Measurements from ENCODE around the gene ERI3. TPM values are rescaled to one million over a fixed set of nuclear protein-coding genes. Genes with fewer than 3 reads are reported as not detected.

Gene ERI3
- total RNA-seq, 1 experiment from 2014 or later = 71.4 TPM

DNA sequence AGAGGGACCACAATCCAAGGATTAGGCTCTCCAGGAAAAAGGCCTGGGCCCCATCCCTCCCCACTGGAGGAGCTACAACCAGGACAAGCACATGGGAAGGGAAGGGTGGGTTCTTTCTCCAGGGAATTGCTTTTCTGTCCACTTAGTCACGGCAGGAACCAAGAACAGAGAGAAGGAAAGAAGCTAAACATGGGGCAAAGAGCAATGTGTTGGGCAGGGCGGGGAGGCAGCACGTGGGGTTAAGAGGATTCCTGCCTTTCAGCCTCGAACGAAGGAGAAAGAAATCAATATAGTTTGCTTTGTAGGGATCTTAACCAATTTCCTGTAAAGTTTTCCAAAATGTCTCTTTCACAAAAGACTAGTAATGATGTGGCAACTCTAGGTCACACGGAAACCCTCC, 21.7 kb downstream of the ERI3 start:
- CTCF ChIA-PET = no interaction called here
- BruUV-seq (replicated peaks) = no TSS peak
- no peak overlapping the region for H3K27ac Mint-ChIP-seq (ENCODE audit: unreplicated experiment)

DNA sequence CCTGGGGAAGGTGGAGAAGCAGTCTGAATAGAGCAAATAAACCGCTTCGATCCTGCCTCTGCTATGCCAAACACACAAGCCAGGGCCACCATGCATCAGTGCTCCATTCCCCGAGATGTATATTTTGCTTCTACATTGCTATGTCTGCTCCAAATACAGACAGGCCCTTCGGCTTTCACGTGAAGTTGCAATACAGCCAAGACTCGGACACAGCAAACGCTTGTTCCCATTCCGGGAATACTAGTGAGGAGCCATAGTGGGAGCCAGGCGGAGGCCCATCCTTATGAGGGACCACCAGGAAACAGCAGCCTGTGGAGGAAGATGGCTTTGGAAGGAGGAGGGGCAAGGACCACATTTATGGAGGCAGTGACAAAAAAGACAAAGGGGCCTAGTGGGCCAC, 22.6 kb downstream of the ERI3 start:
- Mint-ChIP-seq H3K27ac (ENCODE audit: unreplicated experiment) (no peak overlapping the region), H3K4me3 (ENCODE audit: low read depth, unreplicated experiment) (no peak overlapping the region), H3K27me3 (ENCODE audit: unreplicated experiment) (no peaks in the 10 kb centered on the region), H3K4me1 (ENCODE audit: low read depth, unreplicated experiment) (peaks cover 77% of the 10 kb centered on the region), H3K36me3 (ENCODE audit: insufficient read depth, unreplicated experiment) (peaks cover 28% of the 10 kb centered on the region), H3K9me3 (ENCODE audit: low read depth, unreplicated experiment) (no peaks in the 10 kb centered on the region)
- no peak for DNase-seq
- intact Hi-C loops (cut with micrococcal nuclease; ENCODE audit: unreplicated experiment) = no loop called here
- TF ChIP-seq, protein P1, sequence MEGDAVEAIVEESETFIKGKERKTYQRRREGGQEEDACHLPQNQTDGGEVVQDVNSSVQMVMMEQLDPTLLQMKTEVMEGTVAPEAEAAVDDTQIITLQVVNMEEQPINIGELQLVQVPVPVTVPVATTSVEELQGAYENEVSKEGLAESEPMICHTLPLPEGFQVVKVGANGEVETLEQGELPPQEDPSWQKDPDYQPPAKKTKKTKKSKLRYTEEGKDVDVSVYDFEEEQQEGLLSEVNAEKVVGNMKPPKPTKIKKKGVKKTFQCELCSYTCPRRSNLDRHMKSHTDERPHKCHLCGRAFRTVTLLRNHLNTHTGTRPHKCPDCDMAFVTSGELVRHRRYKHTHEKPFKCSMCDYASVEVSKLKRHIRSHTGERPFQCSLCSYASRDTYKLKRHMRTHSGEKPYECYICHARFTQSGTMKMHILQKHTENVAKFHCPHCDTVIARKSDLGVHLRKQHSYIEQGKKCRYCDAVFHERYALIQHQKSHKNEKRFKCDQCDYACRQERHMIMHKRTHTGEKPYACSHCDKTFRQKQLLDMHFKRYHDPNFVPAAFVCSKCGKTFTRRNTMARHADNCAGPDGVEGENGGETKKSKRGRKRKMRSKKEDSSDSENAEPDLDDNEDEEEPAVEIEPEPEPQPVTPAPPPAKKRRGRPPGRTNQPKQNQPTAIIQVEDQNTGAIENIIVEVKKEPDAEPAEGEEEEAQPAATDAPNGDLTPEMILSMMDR (IDR thresholded peaks at IDR 0.05; ENCODE audit: unreplicated experiment) = no peak
- no TSS peak for BruUV-seq (replicated peaks)
- CTCF ChIA-PET = interaction anchor here (0.9 kb wide), 1 partner anchor 9 kb away, joined by 3 read pairs; no protein-coding TSS in a partner anchor

More for the DNA sequence above, 21.7 kb downstream of the ERI3 start:
- DNase-seq = no peak
- H3K27me3 Mint-ChIP-seq (ENCODE audit: unreplicated experiment) = no peaks in the 10 kb centered on the region
- H3K36me3 Mint-ChIP-seq (ENCODE audit: insufficient read depth, unreplicated experiment) = peaks cover 24% of the 10 kb centered on the region
- intact Hi-C loops (cut with micrococcal nuclease; ENCODE audit: unreplicated experiment) = no loop called here
- no peak overlapping the region for H3K4me3 Mint-ChIP-seq (ENCODE audit: low read depth, unreplicated experiment)
- peaks cover 2% of the 10 kb centered on the region for H3K9me3 Mint-ChIP-seq (ENCODE audit: low read depth, unreplicated experiment)
- TF ChIP-seq, protein P1 (IDR thresholded peaks at IDR 0.05; ENCODE audit: unreplicated experiment) = no peak
- peaks cover 79% of the 10 kb centered on the region for H3K4me1 Mint-ChIP-seq (ENCODE audit: low read depth, unreplicated experiment)

DNA sequence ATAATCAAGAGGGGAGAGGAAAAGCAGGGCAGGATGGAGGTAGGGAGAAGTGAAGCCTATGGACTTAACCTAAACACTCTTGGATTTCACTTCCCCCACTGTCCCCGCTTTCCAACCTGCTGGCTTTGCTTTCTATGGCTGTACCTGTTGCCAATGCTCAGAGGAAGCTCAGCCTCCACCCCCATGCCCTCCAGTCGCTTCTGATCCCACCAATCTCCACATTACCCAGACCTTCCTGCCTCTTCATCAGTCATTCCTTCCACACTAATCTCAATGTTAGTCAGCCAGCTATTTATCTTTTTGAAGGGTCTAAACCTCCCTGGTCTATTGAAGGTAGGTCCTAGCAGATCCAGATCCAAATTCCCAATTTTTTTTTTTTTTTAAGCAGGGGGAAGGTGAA, 24.1 kb downstream of the ERI3 start:
- no peak overlapping the region for H3K4me3 Mint-ChIP-seq (ENCODE audit: low read depth, unreplicated experiment)
- no peaks in the 10 kb centered on the region for H3K27me3 Mint-ChIP-seq (ENCODE audit: unreplicated experiment)
- TF ChIP-seq, protein P1 (IDR thresholded peaks at IDR 0.05; ENCODE audit: unreplicated experiment) = no peak
- DNase-seq = no peak
- CTCF ChIA-PET = interaction anchor here (0.7 to 0.8 kb wide), 2 partner anchors 23 to 647 kb away, joined by 3 to 5 read pairs; no protein-coding TSS in a partner anchor
- peaks cover 77% of the 10 kb centered on the region for H3K4me1 Mint-ChIP-seq (ENCODE audit: low read depth, unreplicated experiment)
- BruUV-seq (replicated peaks) = no TSS peak
- no peaks in the 10 kb centered on the region for H3K9me3 Mint-ChIP-seq (ENCODE audit: low read depth, unreplicated experiment)
- peaks cover 21% of the 10 kb centered on the region for H3K36me3 Mint-ChIP-seq (ENCODE audit: insufficient read depth, unreplicated experiment)
- H3K27ac Mint-ChIP-seq (ENCODE audit: unreplicated experiment) = no peak overlapping the region
- intact Hi-C loops (cut with micrococcal nuclease; ENCODE audit: unreplicated experiment) = no loop called here

DNA sequence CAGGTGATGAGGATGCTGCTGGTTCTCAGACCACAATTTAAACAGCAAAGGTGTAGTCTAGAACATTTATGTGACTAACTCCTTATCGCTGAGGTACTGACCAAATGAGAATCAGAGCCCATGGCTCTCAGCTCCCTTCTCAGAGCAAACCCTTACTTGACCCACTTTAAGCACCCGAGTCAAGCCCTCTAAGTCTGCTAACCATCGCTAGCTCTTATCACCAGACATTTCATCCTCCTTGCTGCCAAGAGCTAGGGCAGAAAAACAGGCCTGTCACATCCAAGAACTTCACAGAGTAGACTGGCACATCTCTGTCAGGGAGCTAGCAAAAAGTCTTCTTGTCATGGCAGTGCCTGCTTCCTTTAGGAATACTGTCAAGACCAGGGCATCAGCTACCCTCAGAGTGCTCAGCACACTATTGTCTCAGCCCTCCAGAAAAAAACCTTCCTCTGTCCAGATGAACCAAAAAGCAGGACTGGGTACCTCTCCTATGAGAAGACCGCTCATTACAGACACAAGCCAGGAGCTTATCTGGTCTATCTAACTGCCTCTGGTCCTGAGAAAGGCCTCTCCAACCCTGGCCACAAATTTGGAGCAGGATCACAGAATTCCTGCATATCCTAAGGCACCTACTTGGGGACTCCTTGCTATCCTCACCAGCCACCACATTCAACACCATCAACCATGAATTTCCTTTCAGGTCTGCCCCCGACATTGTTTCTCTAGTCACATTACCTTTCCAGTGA, 26.2 kb downstream of the ERI3 start:
- TF ChIP-seq, protein P1 (IDR thresholded peaks at IDR 0.05; ENCODE audit: unreplicated experiment) = no peak
- Mint-ChIP-seq H3K9me3 (ENCODE audit: low read depth, unreplicated experiment) (no peaks in the 10 kb centered on the region), H3K36me3 (ENCODE audit: insufficient read depth, unreplicated experiment) (peaks cover 23% of the 10 kb centered on the region), H3K4me1 (ENCODE audit: low read depth, unreplicated experiment) (peaks cover 70% of the 10 kb centered on the region), H3K4me3 (ENCODE audit: low read depth, unreplicated experiment) (no peak overlapping the region), H3K27ac (ENCODE audit: unreplicated experiment) (no peak overlapping the region), H3K27me3 (ENCODE audit: unreplicated experiment) (no peaks in the 10 kb centered on the region)
- no peak for DNase-seq
- no TSS peak for BruUV-seq (replicated peaks)
- intact Hi-C loops (cut with micrococcal nuclease; ENCODE audit: unreplicated experiment) = no loop called here
- CTCF ChIA-PET = interaction anchor here (1.2 kb wide), 1 partner anchor 49 kb away, joined by 4 read pairs; no protein-coding TSS in a partner anchor
